ENCODE data around the gene PCAT6. TPM values are rescaled to one million over a fixed set of nuclear protein-coding genes. Genes with fewer than 3 reads are reported as not detected.
"Not testable (repeated sequence)": the region's sequence is repeated elsewhere in the genome, so short reads cannot be mapped to it uniquely, and the experiment has no call there.

Gene PCAT6
- total RNA-seq, 1 experiment from 2014 or later: not detected

- not testable (repeated sequence) for DNase-seq, H3K9me3 ChIP-seq, H3K36me3 ChIP-seq, H3K4me3 ChIP-seq, H3K27me3 ChIP-seq
Measured at GRCh38 chr1:202829223-202829622, 18.5 kb downstream of the PCAT6 start.

DNA sequence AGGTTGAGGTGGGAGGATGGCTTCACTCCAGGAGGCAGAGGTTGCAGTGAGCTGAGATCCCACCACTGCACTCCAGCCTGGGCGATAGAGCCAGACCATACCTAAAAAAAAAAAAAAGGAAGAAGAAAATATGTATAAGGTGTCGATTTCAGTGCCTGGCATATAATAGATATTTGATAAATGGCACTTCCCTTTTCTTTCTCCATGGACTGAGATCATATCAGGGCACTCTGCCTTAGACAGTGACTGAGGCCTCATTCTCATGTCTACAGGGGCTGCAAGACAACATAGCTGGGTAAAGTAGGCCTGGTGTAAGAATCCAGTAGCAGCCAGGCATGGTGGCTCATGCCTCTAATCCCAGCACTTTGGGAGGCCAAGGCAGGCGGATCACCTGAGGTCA, 21.2 kb downstream of the PCAT6 start:
- H3K27me3 ChIP-seq: no peaks in the 10 kb centered on the region; the same call in 1 of the 2 replicates
- DNase-seq: no peak
- no peaks in the 10 kb centered on the region for H3K9me3 ChIP-seq
- H3K4me3 ChIP-seq: no peak overlapping the region
- H3K36me3 ChIP-seq: no peaks in the 10 kb centered on the region

DNA sequence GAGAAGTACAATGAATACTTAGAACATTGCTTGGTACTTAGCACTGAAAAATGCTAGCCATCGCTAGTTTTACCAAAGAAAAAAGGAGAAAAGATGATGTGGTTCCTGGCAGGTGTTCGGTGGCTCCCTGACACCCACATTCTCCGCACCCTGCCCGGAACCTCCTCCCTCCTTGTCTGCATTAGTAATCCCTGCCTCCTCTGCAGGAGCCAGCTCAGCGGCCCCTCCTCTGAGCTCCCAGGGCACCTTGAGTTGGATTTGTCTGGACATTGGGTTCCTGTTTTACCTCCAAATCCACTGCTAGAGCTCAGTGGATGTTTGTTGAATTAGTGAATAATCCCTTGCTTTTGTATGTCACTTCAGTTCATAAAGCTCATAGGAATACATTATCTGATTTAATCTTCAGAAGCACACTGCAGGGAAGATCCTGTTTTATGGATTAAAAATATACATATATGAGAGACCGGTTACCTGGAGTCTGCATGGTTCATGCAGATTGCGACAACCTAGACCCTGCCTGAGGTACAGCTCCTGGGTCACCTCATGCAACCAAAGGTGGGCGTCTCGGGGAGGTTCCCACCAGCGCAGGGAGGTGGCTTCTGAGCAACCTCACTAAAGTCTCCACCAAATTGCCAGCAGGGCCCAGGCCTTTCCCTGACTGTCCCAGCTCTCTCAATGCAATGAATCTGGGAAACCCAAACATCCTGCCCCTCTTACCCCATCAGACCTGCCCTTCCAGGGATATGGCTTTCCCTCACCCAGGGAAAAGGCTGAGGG, 24.2 kb downstream of the PCAT6 start:
- no peaks in the 10 kb centered on the region; the same call in 1 of the 2 replicates for H3K27me3 ChIP-seq
- H3K36me3 ChIP-seq: no peaks in the 10 kb centered on the region
- no peak overlapping the region for H3K4me3 ChIP-seq
- no peak for DNase-seq
- H3K9me3 ChIP-seq: no peaks in the 10 kb centered on the region

DNA sequence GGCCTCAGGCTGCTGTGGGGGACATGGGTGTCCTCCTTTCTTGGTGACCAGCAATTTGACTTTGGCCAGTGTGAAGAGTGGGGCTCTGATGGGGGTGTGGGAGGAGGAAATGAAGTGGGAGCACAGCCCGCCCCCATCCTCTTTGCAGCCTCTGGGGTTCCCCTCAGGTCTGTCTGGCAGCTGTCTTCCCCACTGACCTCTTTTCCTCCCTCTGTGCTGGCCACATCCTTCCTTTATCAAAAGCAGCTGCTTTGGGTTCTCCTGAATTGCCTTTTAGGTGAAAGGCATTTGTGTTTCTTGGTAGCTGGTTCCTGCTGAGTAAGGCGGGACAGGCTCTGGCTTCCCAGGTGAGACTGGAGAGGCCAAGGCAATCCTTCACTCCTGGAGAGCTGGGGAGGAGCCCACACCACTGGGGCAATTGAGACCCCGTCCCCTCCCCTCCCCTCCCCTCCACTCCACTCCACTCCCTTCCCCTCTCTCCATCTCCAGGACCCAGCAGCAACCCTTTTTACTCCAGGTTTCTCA, 24.9 kb downstream of the PCAT6 start:
- Histone ChIP-seq H3K9me3 (no peaks in the 10 kb centered on the region), H3K4me3 (no peak overlapping the region), H3K36me3 (no peaks in the 10 kb centered on the region), H3K27me3 (no peaks in the 10 kb centered on the region; the same call in 1 of the 2 replicates)
- DNase-seq: no peak

GRCh38 chr1:202836623-202837403, 26.1 kb downstream of the PCAT6 start:
- DNase-seq: no peak
- Histone ChIP-seq H3K36me3 (no peaks in the 10 kb centered on the region), H3K4me3 (no peak overlapping the region), H3K27me3 (no peaks in the 10 kb centered on the region; the same call in 1 of the 2 replicates), H3K9me3 (no peaks in the 10 kb centered on the region)

- no peaks in the 10 kb centered on the region for H3K9me3 ChIP-seq
- no peak overlapping the region for H3K4me3 ChIP-seq
- no peak for DNase-seq
- H3K36me3 ChIP-seq: no peaks in the 10 kb centered on the region
- no peaks in the 10 kb centered on the region; the same call in 1 of the 2 replicates for H3K27me3 ChIP-seq
Measured at GRCh38 chr1:202837746-202838262, 27.1 kb downstream of the PCAT6 start.

DNA sequence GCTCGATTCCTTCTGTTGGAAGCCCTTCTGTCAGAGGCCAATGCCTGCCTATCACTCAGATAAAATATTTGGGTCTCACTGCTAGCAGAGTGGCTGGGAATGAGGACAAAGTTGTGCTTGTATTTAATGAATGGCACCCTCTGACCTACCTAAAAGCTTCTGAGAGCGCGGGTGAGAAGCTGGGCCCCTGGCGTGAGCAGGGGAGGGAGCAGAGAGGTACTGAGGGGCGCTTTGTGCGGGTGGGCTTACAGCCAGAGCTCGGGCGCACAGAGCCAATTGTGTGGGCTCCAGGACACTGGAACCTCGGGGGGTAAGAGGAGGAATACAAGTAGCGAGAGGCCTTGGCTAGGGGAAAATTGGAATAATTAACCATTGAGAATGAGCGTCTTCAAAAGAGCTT, 32.3 kb downstream of the PCAT6 start:
- no peaks in the 10 kb centered on the region for H3K27me3 ChIP-seq
- H3K4me3 ChIP-seq: no peak overlapping the region
- DNase-seq: no peak
- H3K9me3 ChIP-seq: no peaks in the 10 kb centered on the region
- H3K36me3 ChIP-seq: no peaks in the 10 kb centered on the region

DNA sequence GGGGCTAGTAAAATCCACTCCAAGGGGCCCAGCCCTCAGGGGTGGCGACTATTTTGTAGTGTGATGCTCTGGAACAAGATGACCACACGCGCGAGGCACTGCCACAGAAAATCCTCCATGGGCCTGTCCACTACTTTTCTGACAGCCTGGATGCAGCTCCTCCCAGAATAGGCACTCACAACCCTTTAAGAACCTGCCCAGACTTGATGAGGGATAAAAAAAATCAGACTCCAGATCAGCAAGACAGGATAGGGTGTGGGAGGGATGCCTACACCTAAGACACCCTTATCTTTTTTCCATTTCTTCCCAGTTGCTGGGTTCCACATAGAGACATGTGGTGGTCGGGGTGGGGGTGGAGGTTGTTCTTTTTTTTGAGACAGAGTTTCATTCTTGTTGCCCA, 33.5 kb downstream of the PCAT6 start:
- H3K27me3 ChIP-seq: no peaks in the 10 kb centered on the region
- no peaks in the 10 kb centered on the region for H3K9me3 ChIP-seq
- no peak for DNase-seq
- H3K36me3 ChIP-seq: no peaks in the 10 kb centered on the region
- no peak overlapping the region for H3K4me3 ChIP-seq

- H3K4me3 ChIP-seq: no peak overlapping the region
- no peak for DNase-seq
- no peaks in the 10 kb centered on the region for H3K27me3 ChIP-seq
- H3K9me3 ChIP-seq: no peaks in the 10 kb centered on the region
- H3K36me3 ChIP-seq: no peaks in the 10 kb centered on the region
Measured at GRCh38 chr1:202844935-202845334, 34.2 kb downstream of the PCAT6 start.

DNA sequence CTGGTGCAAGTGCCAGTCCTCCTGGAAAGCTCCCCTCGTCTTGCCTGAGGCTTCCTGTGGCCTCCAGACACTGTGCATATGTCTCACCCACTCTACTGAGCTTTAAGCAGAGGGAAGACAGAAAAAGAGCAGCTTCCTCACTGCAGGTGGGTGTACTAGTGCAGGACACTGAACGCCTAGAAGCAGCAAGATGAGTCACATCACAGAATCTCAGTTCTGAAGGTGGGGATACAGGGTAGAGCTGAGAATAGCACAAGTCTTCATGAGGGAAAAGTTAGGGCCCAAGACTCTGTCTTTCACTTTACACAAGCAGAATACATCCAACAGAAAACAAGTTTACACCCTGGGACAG, 37.4 kb downstream of the PCAT6 start:
- Histone ChIP-seq H3K9me3 (no peaks in the 10 kb centered on the region), H3K27me3 (no peaks in the 10 kb centered on the region), H3K36me3 (no peaks in the 10 kb centered on the region), H3K4me3 (no peak overlapping the region)
- DNase-seq: no peak

- H3K27me3 ChIP-seq: no peaks in the 10 kb centered on the region
- no peaks in the 10 kb centered on the region for H3K36me3 ChIP-seq
- no peak overlapping the region for H3K4me3 ChIP-seq
- H3K9me3 ChIP-seq: no peaks in the 10 kb centered on the region
- no peak for DNase-seq
Measured at GRCh38 chr1:202850593-202851362, 40.0 kb downstream of the PCAT6 start.

DNA sequence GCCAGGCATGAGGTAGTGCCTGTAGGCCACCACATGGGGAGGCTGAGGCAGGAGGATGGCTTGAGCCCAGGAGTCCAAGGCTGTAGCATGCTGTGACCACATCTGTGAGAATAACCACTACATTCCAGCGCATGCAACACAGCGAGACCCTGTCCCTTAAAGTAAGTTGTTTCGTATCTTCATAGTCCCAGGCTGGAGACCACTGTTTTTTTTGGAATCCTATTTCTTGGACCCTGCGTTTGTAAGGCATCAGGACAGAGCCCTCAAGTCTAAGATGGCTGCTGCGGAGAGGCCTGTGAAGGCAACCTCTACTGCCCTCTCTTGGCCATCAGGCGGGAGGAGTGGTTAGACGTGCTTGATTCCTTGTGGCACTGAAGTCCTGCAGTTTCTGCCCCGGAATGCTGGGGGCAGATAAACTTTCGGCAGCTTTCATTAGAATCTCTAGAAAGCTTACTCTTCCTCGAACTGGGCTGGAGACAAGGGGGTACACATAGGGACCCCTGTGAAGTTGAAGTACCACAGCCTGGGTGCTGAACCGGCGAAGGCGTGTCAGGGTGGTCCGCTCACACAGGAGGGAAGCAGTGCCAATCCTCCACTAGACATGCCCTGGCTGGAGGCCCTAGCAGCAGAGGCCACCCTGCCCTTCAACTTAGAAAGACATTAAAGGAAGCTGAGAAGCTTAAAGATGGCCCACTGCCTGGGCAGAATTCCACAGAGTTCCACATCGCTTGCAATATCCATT, 41.6 kb downstream of the PCAT6 start:
- Histone ChIP-seq H3K9me3 (no peaks in the 10 kb centered on the region), H3K36me3 (no peaks in the 10 kb centered on the region), H3K4me3 (no peak overlapping the region), H3K27me3 (no peaks in the 10 kb centered on the region)
- peak; percentile 33 for DNase-seq

DNA sequence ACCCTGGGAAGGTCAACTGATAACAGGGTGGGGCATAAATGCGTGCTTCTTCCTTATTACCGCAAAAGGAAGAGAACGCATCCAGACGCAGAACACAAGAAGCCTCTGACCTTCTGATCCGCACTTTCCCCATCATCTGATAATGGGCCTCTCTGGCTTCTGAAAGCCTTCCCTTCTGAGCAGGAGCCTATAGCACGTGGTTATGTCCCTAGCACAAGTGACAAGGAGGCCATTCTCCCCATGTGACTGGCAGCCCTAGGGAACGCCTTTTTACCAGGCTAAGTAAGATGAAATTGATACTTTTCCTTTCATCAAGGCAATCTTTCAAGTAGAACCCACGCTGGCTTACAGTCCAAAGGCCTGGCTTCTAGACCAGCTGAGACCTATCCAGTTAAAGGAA, 44.0 kb downstream of the PCAT6 start:
- Histone ChIP-seq H3K27me3 (no peaks in the 10 kb centered on the region), H3K36me3 (no peaks in the 10 kb centered on the region), H3K4me3 (no peak overlapping the region), H3K9me3 (no peaks in the 10 kb centered on the region)
- DNase-seq: no peak

- H3K36me3 ChIP-seq: no peaks in the 10 kb centered on the region
- DNase-seq: no peak
Measured at GRCh38 chr1:202856014-202856413, 45.3 kb downstream of the PCAT6 start.

GRCh38 chr1:202857136-202857610, 46.4 kb downstream of the PCAT6 start:
- Histone ChIP-seq H3K27me3 (peaks cover 3% of the 10 kb centered on the region; the same call in 1 of the 2 replicates), H3K4me3 (no peak overlapping the region), H3K9me3 (no peaks in the 10 kb centered on the region), H3K36me3 (no peaks in the 10 kb centered on the region)
- no peak for DNase-seq

More at GRCh38 chr1:202856014-202856413, 45.3 kb downstream of the PCAT6 start:
- Histone ChIP-seq H3K4me3 (no peak overlapping the region), H3K27me3 (no peaks in the 10 kb centered on the region), H3K9me3 (no peaks in the 10 kb centered on the region)

DNA sequence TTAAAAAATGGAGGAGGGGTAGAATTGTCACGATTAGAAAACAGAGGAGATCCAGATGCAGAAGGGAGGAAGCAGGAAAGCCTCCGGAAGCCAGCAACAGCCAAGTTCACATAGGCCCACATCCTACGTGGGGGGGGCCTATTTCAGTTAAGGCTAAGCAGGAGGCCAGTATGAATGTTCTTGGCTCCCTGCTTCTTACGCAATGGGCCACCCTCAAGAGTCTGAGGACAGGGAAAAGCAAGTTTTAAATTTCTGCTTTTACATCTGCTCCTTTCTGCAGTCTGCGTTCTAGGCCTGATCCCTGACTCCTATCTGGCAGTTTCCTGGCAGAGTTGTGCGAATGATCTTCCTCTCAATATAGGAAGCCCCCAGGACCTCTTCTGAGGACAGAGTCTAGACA, 47.6 kb downstream of the PCAT6 start:
- Histone ChIP-seq H3K9me3 (no peaks in the 10 kb centered on the region), H3K36me3 (no peaks in the 10 kb centered on the region), H3K27me3 (peaks cover 15% of the 10 kb centered on the region), H3K4me3 (no peak overlapping the region)
- no peak for DNase-seq

Measured in MG63 (cell line).